CD14-positive monocyte (primary cell): ENCODE measurements around the gene THEMIS. TPM values are rescaled to one million over a fixed set of nuclear protein-coding genes. Genes with fewer than 3 reads are reported as not detected.

Experiments used
- DNase-seq, 3 donors: peaks; one replicate each; pipeline ENCODE4 v3.0.0-alpha.2; 2011 to 2022
- H2AFZ ChIP-seq: 2 replicates; pipeline ENCODE4 v1.6.0; 2012; ENCODE audit warnings: mild to moderate bottlenecking, low read depth, low read length, inconsistent platforms; ENCODE audit not compliant: insufficient read depth, poor library complexity, severe bottlenecking
- H3K27ac ChIP-seq, 2 donors: 1 replicate in 1 of 2; 2 replicates in 1 of 2; pipeline ENCODE4 v1.5.1; 2012 to 2013; ENCODE audit warnings: low read length in 2 of 2, control low read depth in 1 of 2, inconsistent platforms in 1 of 2, low read depth in 1 of 2, mild to moderate bottlenecking in 1 of 2
- H3K27me3 ChIP-seq, 2 donors: one replicate each; pipeline versions ENCODE4 v1.6.0 to v1.6.1; 2011 to 2013; ENCODE audit warnings: low read length in 2 of 2; ENCODE audit not compliant: control insufficient read depth in 2 of 2, insufficient read depth in 2 of 2
- H3K36me3 ChIP-seq, 2 donors: replicated peaks in 1 of 2; 1 replicate in 1 of 2; 2 replicates in 1 of 2; pipeline versions ENCODE4 v1.5.1 to v1.6.1; 2012 to 2013; ENCODE audit warnings: low read length in 2 of 2, control low read depth in 1 of 2, inconsistent platforms in 1 of 2, mild to moderate bottlenecking in 1 of 2; ENCODE audit not compliant: insufficient read depth in 2 of 2, control insufficient read depth in 1 of 2
- H3K4me1 ChIP-seq, 2 donors: 1 replicate in 1 of 2; 2 replicates in 1 of 2; pipeline versions ENCODE4 v1.5.1 to v1.6.1; 2012 to 2013; ENCODE audit warnings: low read length in 2 of 2, control low read depth in 1 of 2, inconsistent platforms in 1 of 2, mild to moderate bottlenecking in 1 of 2, moderate library complexity in 1 of 2; ENCODE audit not compliant: insufficient read depth in 2 of 2, control insufficient read depth in 1 of 2
- H3K4me2 ChIP-seq: replicated peaks from 2 replicates; pipeline ENCODE3; 2012; ENCODE audit warnings: low read length, moderate library complexity, mild to moderate bottlenecking; ENCODE audit not compliant: poor library complexity, severe bottlenecking; ENCODE audit errors: extremely low read depth
- H3K4me3 ChIP-seq, 3 experiments: fragments of 200-600 bp in 1 of 3; sonication (generic) in 1 of 3; replicated peaks in 1 of 3; 1 replicate in 2 of 3; 2 replicates in 1 of 3; pipeline ENCODE4 v1.5.1; 2011 to 2013; ENCODE audit warnings: low read length in 3 of 3, mild to moderate bottlenecking in 3 of 3, control low read depth in 2 of 3, low read depth in 2 of 3, inconsistent platforms in 1 of 3, moderate library complexity in 1 of 3
- H3K79me2 ChIP-seq: 2 replicates; pipeline ENCODE4 v1.6.0; 2012; ENCODE audit warnings: mild to moderate bottlenecking, control low read depth, inconsistent platforms, low read length, moderate library complexity; ENCODE audit not compliant: insufficient read depth
- H3K9ac ChIP-seq: 2 replicates; pipeline ENCODE4 v1.6.0; 2017; ENCODE audit warnings: low read length, mild to moderate bottlenecking; ENCODE audit not compliant: insufficient read depth, poor library complexity, severe bottlenecking
- H3K9me3 ChIP-seq, 2 donors: replicated peaks in 1 of 2; 1 replicate in 1 of 2; 2 replicates in 1 of 2; pipeline versions ENCODE4 v1.5.1 to v1.6.1; 2012 to 2013; ENCODE audit warnings: low read length in 2 of 2, control low read depth in 1 of 2; ENCODE audit not compliant: control insufficient read depth in 1 of 2, insufficient read depth in 1 of 2
- H4K20me1 ChIP-seq: 2 replicates; pipeline ENCODE4 v1.6.0; 2012; ENCODE audit warnings: mild to moderate bottlenecking, low read length, control low read depth, moderate library complexity; ENCODE audit not compliant: insufficient read depth
- H3K27ac Mint-ChIP-seq, 7 donors: one replicate each; pipeline ENCODE4 v1.8.0; 2020; ENCODE audit warnings: mild to moderate bottlenecking in 7 of 7, mixed read lengths in 7 of 7, moderate library complexity in 6 of 7, inconsistent platforms in 2 of 7
- H3K27me3 Mint-ChIP-seq, 3 donors: one replicate each; pipeline ENCODE4 v1.8.0; 2021 to 2022; ENCODE audit warnings: low read depth in 3 of 3, mild to moderate bottlenecking in 3 of 3, mixed read lengths in 3 of 3, moderate library complexity in 3 of 3, inconsistent platforms in 1 of 3
- H3K36me3 Mint-ChIP-seq, 2 donors: one replicate each; pipeline ENCODE4 v1.8.0; 2020; ENCODE audit warnings: mixed read lengths in 2 of 2, inconsistent platforms in 1 of 2, mild to moderate bottlenecking in 1 of 2
- H3K4me1 Mint-ChIP-seq: one replicate; pipeline ENCODE4 v1.8.0; 2020; ENCODE audit warnings: mild to moderate bottlenecking, mixed read lengths
- H3K4me3 Mint-ChIP-seq, 2 donors: one replicate each; pipeline ENCODE4 v1.8.0; 2020; ENCODE audit warnings: mild to moderate bottlenecking in 2 of 2, mixed read lengths in 2 of 2, moderate library complexity in 1 of 2
- H3K9me3 Mint-ChIP-seq, 7 donors: one replicate each; pipeline ENCODE4 v1.8.0; 2020 to 2022; ENCODE audit warnings: mixed read lengths in 7 of 7, mild to moderate bottlenecking in 6 of 7, moderate library complexity in 6 of 7, inconsistent platforms in 2 of 7
- WGBS: methylation state at CpG from one replicate; pipeline ENCODE4 v1.1.5; 2013; ENCODE audit warnings: missing lambda C conversion rate; ENCODE audit not compliant: insufficient coverage; 5-methylcytosine and 5-hydroxymethylcytosine counted together
- intact Hi-C, 2 donors: fragments of 100-400 bp; cut with micrococcal nuclease; formaldehyde crosslinking; loops; one replicate each; pipeline versions ENCODE4 v1.15.0 to v1.15.1; 2023
- polyA plus RNA-seq, 3 donors: library from polyadenylated mRNA; depleted of rRNA in 1 of 3; unstranded in 2 of 3; stranded (reverse) in 1 of 3; fragments of 300-500 nt in 2 of 3; fragments of >200 nt in 1 of 3; fragmentation: Illumina TruSeq in 2 of 3; gene quantifications; 1 replicate in 2 of 3; 2 replicates in 1 of 3; pipeline ENCODE4 v1.2.3, GENCODE V29; 2012 to 2021
- TF ChIP-seq, protein P1 (sequence below): fragments of 200-600 bp; IDR thresholded peaks from one replicate; pipeline ENCODE4 v1.8.0; 2022; ENCODE audit warnings: antibody characterized with exemption, mild to moderate bottlenecking

THEMIS gene
- polyA plus RNA-seq, 3 donors = 0.13 to 0.16 TPM; not detected in 1

DNA sequence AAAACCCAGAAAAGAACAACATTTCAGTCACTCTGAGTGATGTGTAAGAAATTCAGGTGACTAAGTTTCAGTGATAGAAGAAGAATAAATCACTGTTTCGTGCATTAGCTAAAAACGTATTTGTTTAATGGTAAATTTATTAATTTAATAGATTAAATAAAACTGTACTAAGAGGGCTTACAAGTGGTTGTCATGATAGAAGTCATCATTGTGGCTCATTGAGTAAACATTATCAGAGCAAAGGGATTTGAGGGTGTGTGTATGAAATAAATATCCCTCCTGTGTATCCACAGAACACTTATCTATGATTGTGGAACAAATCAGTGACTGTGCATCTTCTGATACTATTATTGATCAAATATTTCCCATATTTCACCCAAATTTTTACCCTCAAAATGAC lies 40.1 kb downstream of the THEMIS start:
- H3K4me1 Mint-ChIP-seq = no peaks in the 10 kb centered on the region
- H3K9me3 Mint-ChIP-seq = peaks cover 0 to 3% (median 0%) of the 10 kb centered on the region in 7 donors
- WGBS = no CpG with 5 or more reads among the region's 2 CpGs
- Histone ChIP-seq H3K36me3 (no peaks in the 10 kb centered on the region), H4K20me1 (no peaks in the 10 kb centered on the region), H3K4me1 (no peaks in the 10 kb centered on the region), H3K27ac (no peak overlapping the region), H3K4me3 (no peak overlapping the region), H3K27me3 (no peaks in the 10 kb centered on the region), H3K4me2 (no peak overlapping the region), H3K9ac (no peak overlapping the region), H3K79me2 (no peaks in the 10 kb centered on the region), H2AFZ (no peak overlapping the region), H3K9me3 (no peaks in the 10 kb centered on the region)
- DNase-seq = no peak
- H3K4me3 Mint-ChIP-seq = no peak overlapping the region
- TF ChIP-seq, protein P1, sequence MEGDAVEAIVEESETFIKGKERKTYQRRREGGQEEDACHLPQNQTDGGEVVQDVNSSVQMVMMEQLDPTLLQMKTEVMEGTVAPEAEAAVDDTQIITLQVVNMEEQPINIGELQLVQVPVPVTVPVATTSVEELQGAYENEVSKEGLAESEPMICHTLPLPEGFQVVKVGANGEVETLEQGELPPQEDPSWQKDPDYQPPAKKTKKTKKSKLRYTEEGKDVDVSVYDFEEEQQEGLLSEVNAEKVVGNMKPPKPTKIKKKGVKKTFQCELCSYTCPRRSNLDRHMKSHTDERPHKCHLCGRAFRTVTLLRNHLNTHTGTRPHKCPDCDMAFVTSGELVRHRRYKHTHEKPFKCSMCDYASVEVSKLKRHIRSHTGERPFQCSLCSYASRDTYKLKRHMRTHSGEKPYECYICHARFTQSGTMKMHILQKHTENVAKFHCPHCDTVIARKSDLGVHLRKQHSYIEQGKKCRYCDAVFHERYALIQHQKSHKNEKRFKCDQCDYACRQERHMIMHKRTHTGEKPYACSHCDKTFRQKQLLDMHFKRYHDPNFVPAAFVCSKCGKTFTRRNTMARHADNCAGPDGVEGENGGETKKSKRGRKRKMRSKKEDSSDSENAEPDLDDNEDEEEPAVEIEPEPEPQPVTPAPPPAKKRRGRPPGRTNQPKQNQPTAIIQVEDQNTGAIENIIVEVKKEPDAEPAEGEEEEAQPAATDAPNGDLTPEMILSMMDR = no peak
- H3K27ac Mint-ChIP-seq = no peak overlapping the region
- H3K36me3 Mint-ChIP-seq = no peaks in the 10 kb centered on the region
- peaks cover 0 to 2% (median 0%) of the 10 kb centered on the region in 3 donors for H3K27me3 Mint-ChIP-seq
- intact Hi-C loops = no loop called here

DNA sequence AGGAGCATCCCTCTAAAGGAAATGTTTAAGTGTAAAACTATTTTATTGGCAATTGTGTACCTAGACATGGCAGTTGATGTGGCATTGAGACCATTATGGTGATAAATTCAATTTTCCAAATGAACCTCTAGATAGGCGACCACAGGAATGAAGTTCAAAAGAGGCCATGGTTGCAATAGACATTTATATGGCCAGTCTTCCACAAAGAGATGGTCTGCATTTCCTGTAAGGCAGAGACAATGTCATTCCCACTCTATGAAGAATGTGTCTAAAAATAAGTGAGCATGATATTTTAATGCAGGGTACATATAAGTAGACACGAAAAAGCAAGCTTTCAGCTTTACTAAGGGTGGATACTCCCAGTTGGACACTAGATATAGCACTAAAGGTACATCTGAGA lies 40.9 kb downstream of the THEMIS start:
- H3K9me3 Mint-ChIP-seq = peaks cover 0 to 3% (median 0%) of the 10 kb centered on the region in 7 donors
- no CpG with 5 or more reads among the region's 2 CpGs for WGBS
- no peaks in the 10 kb centered on the region for H3K79me2 ChIP-seq
- intact Hi-C loops = no loop called here
- no peak overlapping the region for H3K27ac Mint-ChIP-seq
- no peaks in the 10 kb centered on the region for H3K4me1 ChIP-seq
- H3K27me3 ChIP-seq = no peaks in the 10 kb centered on the region
- H3K4me3 ChIP-seq = no peak overlapping the region
- no peaks in the 10 kb centered on the region for H3K36me3 Mint-ChIP-seq
- no peak overlapping the region for H3K4me3 Mint-ChIP-seq
- peaks cover 0 to 2% (median 0%) of the 10 kb centered on the region in 3 donors for H3K27me3 Mint-ChIP-seq
- H2AFZ ChIP-seq = no peak overlapping the region
- H4K20me1 ChIP-seq = no peaks in the 10 kb centered on the region
- TF ChIP-seq, protein P1 = no peak
- no peak overlapping the region for H3K4me2 ChIP-seq
- no peak overlapping the region for H3K27ac ChIP-seq
- no peak overlapping the region for H3K9ac ChIP-seq
- DNase-seq = no peak
- no peaks in the 10 kb centered on the region for H3K4me1 Mint-ChIP-seq
- no peaks in the 10 kb centered on the region for H3K9me3 ChIP-seq
- no peaks in the 10 kb centered on the region for H3K36me3 ChIP-seq
